ENCODE data around the gene KDM4B. TPM values are rescaled to one million over a fixed set of nuclear protein-coding genes. Genes with fewer than 3 reads are reported as not detected.
A peak's percentile ranks its signal among the peaks of the same experiment; 100 is the strongest.

Gene KDM4B
- total and polyA plus RNA-seq, 9 of the 15 experiments (the other 6 are each of a cell fraction or from before 2014, with no cell fraction given): 0.21 to 29.9 (median 7.3) TPM

DNA sequence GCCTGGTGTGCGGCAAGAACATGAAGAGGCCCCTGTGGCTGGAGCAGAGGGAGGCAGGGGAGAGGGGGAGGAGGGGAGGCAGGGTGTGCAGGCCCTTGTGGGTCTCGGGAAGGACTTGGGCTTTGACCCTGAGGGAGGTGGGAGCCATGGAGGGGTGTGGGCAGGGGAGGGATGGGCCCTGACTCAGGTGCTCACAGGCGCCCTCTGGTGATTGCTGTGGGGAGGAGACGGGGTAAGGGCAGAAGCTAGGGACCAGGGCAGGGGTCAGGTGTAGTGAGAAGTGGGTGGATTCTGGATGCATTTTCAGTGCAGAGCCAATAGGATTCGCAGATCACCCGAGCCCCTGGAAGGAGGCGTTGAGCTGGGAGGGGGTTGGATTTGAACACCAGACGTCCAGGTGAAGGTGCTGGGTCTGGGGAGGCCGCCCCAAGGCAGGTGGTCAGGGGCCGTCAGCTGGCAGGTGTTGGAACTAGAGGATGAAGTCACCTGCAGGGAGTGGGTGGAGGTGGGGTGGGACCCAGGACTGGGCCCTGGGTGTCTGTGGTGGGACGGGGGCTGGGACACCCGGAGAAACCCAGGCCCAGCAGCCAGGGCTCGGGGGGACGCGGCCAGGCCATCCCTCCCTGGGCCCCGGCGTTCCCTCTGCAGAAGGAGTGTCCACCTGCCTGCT, 185.4 kb downstream of the KDM4B start (continued):
- TF ChIP-seq SRSF1 (IDR thresholded peaks at IDR 0.05; ENCODE audit: low read depth, low read length) (no peak), KLF13 (tag; IDR thresholded peaks at IDR 0.05; ENCODE audit: borderline replicate concordance, low read depth) (no peak), E2F3 (CRISPR knock-in tag; IDR thresholded peaks at IDR 0.05) (no peak), PPARD (CRISPR knock-in tag; IDR thresholded peaks at IDR 0.05) (no peak), POLR2A (conservative IDR thresholded peaks at IDR 0.05) (0 out of 2 replicates have a peak, but pooled peaks have one; percentile 20), ZBTB17 (CRISPR knock-in tag; IDR thresholded peaks at IDR 0.05) (no peak), RNF2 (IDR thresholded peaks at IDR 0.05) (no peak), RHOXF2B (CRISPR knock-in tag; conservative IDR thresholded peaks at IDR 0.05) (no peak), SREBF2 (CRISPR knock-in tag; IDR thresholded peaks at IDR 0.05) (no peak), PHF21A (IDR thresholded peaks at IDR 0.05; ENCODE audit: borderline replicate concordance, low read depth) (no peak), THRAP3 (IDR thresholded peaks at IDR 0.05; ENCODE audit: borderline replicate concordance) (no peak), DACH1 (IDR thresholded peaks at IDR 0.05; ENCODE audit: partially characterized antibody) (no peak), ZNF668 (CRISPR knock-in tag; IDR thresholded peaks at IDR 0.05) (no peak), NCOA4 (IDR thresholded peaks at IDR 0.05; ENCODE audit: partially characterized antibody) (no peak), MTA1 (IDR thresholded peaks at IDR 0.05; ENCODE audit: borderline replicate concordance) (no peak), POLR2B (IDR thresholded peaks at IDR 0.05; ENCODE audit: low read depth, partially characterized antibody) (peak; percentile 32), NR3C1 (CRISPR knock-in tag; IDR thresholded peaks at IDR 0.05) (no peak), HDAC1 (IDR thresholded peaks at IDR 0.05) (no peak), SMARCB1 (IDR thresholded peaks at IDR 0.05; ENCODE audit: insufficient read length, low read depth) (no peak), POLR3G (IDR thresholded peaks at IDR 0.05; ENCODE audit: extremely low read depth, insufficient read length, insufficient replicate concordance) (no peak), POLR2AphosphoS5 (IDR thresholded peaks at IDR 0.05; ENCODE audit: control insufficient read depth, insufficient read depth, low read depth, low read length) (no peak), EP400 (IDR thresholded peaks at IDR 0.05) (no peak), FOXJ2 (tag; IDR thresholded peaks at IDR 0.05) (no peak), EP300 (IDR thresholded peaks at IDR 0.05; ENCODE audit: low read length) (no peak)
- TF ChIP-seq, protein P1, sequence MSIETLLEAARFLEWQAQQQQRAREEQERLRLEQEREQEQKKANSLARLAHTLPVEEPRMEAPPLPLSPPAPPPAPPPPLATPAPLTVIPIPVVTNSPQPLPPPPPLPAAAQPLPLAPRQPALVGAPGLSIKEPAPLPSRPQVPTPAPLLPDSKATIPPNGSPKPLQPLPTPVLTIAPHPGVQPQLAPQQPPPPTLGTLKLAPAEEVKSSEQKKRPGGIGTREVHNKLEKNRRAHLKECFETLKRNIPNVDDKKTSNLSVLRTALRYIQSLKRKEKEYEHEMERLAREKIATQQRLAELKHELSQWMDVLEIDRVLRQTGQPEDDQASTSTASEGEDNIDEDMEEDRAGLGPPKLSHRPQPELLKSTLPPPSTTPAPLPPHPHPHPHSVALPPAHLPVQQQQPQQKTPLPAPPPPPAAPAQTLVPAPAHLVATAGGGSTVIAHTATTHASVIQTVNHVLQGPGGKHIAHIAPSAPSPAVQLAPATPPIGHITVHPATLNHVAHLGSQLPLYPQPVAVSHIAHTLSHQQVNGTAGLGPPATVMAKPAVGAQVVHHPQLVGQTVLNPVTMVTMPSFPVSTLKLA (conservative IDR thresholded peaks at IDR 0.05): no peak
- TF ChIP-seq, protein P2, sequence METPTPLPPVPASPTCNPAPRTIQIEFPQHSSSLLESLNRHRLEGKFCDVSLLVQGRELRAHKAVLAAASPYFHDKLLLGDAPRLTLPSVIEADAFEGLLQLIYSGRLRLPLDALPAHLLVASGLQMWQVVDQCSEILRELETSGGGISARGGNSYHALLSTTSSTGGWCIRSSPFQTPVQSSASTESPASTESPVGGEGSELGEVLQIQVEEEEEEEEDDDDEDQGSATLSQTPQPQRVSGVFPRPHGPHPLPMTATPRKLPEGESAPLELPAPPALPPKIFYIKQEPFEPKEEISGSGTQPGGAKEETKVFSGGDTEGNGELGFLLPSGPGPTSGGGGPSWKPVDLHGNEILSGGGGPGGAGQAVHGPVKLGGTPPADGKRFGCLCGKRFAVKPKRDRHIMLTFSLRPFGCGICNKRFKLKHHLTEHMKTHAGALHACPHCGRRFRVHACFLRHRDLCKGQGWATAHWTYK (CRISPR knock-in tag; IDR thresholded peaks at IDR 0.05): no peak
